NCI-H2227 treated with DMSO at 0.1 percent for 48 hours (cell line): Measurements from ENCODE around the gene TLX2.
A peak's percentile ranks its signal among the peaks of the same experiment; 100 is the strongest.

Experiments
- DNase-seq: peaks from one replicate; lab custom pipeline; 2025; lab: John Stamatoyannopoulos, UW

TLX2 gene

DNA sequence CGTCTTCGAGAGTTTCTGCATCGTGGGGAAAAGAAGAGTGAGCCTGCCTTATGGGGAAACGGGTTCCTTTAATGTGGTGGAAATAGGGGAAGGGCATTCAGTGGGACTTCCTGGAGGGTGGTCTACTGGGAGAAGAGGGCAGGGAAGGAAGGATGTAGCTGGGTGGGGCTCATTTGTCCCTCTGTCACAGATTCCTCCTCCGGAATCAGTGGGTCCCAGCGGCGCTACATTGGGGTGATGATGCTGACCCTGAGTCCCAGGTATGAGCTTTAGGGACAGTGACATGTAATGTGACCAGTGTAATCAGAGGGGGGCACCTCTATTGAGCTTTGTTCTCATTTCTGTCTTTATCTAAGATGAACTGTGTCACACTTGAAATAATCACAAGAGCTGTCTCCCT lies 17.4 kb downstream of the TLX2 start:
- no peak for DNase-seq

DNA sequence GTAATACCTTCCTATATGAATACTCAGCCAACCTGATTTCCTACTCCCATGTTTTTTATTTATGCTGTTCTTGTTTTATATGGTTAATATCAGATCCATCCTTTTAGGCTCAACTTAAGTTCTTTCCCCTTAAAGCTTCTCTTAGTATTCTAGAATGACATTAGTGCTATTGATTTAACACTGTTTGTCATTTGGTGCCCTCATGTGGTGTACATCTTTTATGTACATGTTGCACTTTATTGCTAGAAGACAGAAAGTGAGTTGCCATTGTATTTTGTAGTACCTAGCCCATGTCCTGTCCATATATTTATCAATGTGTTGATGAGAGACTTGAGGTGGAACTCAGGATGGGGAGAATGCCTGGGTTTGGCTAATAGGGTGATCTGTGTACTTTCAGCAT lies 18.0 kb downstream of the TLX2 start:
- peak; percentile 40 for DNase-seq

DNA sequence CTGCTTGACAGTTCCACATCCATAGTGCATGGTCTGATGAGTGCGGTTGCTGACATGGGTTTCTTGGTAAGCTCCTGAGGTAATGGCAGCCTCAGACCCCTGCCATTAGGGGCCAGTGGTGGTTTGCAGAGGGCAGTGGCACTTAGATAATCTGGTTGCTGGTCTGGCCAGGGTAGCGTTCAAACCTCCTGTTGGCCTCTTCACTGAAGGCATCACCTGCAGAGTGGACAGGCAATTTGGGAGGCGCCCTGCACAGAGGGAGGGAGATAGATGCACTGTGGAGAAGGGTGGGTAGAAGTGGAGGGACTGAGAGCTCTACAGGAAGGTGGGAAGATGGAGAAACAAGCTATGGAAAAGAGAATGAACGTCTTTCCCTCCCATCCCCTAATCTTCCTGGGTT lies 19.2 kb downstream of the TLX2 start:
- DNase-seq, result no peak

DNA sequence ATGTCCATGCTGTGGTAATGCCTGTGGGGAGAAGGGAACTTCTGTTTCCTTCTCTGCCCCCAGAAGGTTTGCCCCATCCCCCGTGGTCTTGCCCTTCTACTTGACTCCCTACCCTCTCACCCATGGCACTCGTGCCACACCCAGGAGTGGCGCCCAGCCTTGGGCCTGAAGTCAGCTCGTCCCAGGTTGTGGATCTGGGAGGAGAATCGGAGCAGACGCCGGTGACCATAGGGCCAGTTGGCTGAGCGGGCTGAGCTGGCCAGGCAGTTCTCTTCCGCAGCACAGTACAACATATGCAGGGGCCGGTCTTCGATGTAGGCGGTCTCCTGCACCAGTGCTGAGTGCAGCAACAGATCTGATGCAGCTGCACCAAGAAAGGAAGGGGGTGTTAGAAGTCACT lies 20.2 kb downstream of the TLX2 start:
- DNase-seq, result no peak

DNA sequence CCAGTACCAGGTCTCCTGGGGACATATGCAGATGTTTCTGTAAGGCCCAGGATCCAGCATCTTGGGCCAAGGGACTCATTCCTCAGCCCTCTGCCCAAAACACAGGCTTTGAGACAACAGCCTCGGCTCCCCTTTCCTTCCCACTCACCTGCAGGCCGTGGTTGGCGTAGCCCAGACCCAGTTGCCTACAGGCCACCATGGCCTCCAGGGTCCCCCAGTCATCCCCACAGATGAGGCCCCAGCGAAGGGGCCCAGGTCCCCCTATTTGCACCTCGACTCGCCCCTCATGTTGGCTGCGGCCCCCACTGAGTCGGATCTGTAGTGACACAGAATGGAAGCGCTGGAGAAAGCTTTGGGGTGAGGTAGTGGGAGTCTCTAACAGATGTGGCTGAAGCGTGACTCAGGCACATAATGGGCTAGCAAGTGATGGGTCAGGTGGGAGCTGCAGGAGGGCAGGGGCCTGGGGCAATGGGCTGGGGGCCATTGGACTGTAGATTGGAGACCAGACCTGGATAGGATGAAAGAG lies 21.3 kb downstream of the TLX2 start:
- DNase-seq, result no peak

DNA sequence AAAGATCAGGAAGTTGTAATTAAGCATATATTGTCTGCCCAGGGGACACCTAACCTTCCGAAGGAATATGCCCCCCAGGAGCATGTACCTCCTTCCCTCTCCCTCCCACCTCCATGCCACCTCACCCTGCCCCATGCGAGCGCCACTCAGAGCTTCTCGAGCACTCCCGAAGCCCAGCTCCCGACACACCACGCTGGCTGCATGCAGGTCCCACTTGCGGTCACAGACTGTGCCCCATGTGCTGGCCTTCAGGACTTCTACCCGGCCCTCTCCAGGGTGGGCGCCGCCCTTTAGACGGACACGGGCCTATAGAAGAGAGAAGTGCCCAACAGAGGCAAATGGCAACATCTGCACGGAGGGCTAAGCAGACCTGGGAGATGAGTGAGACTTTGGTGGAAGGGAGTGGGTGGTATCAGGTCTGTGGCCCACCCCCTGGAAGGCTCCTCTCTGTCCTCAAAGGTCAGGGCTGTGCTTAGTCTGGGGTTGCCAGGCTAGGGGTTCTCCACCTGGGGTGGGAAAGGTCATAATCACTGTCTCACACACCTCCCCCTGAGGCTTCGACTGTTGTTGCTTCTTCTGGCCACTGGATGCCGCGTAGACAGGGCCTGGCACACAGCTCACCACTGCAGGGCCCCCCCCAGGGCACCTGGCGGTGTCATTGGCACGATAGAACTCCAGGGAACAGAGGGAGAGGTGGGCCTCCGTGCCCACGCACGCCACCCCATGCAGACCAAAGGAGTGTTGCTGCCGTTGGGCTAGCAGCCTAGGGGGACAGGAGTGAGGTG lies 22.1 kb downstream of the TLX2 start:
- no peak for DNase-seq

DNA sequence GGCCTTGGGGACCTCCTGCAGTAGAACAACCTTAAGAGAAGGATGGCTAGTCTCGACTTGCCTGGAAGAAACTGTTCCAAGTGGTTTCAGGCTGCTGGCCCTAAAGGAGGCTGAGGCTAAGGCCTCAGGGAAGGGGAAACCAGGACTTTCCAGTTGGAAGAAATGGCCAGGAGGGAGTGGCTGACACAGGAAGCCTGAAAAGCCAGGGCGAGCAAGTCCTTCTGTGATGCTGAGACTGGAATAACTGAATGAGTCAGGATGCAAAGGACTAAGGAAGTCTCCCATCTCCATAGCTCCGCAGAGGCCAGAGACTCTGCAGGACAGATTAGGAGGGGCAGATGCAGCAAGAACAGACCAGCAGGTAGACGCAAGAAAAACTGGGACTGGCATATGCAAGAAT lies 22.9 kb downstream of the TLX2 start:
- no peak for DNase-seq

DNA sequence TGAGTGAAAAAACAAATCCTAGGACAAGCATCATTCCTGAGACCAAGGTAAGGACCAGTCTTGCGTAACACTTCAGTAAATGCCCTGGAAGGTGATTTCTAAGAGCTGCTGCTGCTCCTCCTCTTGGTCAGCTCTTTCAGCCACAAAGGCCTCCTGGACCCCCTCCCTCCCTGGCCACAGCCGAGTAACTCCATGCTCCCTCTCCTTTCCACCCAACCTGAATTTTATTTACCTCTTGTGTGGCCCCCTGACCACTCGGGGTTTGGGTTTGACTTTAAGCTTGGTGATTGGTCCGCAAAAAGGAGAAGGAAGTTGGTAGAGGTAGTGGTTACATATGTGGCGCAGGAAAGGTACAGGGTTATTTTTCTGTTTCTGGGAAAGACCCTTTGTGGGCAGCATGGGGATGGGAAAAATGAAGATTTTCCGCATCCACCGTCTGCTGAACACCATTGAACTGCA lies 24.7 kb downstream of the TLX2 start:
- no peak for DNase-seq

DNA sequence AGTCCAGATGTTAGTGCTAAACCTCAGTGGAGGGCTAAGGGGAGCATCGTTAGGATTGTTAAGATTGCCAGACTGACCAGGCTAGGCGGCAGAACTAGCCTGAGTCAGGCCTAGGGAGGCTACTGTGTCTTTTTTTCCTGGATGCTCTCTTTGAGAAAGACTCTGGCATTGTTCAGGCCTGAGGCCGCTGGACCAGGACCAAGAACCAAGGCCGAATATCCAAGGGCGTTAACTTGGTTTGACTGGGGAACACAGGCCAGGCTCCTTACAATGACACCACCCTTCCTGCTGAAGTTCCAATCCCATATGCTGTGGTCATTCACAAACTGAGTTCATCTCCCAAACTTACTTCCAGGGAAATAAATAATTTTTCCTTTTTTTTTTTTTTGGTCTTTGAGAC lies 26.0 kb downstream of the TLX2 start:
- DNase-seq, result no peak

DNA sequence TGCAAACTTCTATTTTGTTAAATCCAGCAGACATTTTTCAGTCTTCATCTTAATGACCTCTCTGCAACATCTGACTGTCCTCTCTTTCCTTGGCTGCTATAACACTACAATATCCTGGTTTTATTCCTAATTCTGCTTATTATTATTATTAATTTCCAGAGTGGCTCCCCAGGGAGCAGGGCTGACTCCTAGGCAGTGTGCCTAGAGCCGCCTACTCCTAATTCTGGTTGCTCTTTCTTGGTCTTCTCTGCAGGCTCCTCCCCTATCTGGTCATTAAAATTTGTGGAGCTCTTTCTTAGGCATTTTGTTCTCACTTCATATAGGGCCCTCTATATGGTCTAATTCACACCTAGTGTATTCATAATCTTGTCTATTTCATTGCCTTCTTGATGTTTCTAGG lies 28.7 kb downstream of the TLX2 start:
- no peak for DNase-seq

DNA sequence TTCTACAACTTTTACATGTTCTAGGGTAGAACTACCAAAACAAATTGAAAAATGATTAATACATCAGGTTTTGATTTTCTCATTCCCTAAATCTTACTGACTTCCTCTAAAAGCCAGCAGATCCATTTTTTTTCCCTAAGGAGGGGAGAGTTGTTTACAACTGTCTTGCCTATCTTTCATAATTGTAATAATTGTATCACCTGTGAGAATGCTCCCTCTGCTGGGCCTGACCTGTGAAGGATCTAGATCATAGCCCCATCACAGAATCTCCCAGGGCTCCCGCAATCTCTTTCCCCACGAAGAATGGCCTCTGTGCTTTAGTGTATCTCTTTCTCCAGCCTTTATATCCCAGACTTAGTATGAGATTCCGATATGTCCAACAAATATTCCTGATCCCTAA lies 30.4 kb downstream of the TLX2 start:
- DNase-seq, result no peak

DNA sequence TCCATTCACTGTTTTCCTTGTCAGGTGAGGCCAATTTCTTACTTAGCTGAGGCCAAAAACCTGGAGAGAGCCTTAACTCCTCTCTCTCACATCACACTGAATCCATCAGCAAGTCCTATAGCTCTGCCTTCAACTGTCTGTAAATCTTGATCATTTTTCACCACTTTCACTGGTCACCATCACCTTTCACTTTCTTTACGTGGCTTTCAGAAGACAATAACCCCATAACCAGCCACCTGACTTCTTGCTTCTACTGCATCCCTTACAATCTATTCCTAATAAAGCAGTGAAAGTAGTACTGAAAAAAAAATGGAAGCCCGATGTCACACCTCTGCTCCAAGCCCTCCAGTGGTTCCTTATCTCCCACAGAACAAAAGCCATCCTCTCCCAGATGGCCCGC lies 31.8 kb downstream of the TLX2 start:
- no peak for DNase-seq

DNA sequence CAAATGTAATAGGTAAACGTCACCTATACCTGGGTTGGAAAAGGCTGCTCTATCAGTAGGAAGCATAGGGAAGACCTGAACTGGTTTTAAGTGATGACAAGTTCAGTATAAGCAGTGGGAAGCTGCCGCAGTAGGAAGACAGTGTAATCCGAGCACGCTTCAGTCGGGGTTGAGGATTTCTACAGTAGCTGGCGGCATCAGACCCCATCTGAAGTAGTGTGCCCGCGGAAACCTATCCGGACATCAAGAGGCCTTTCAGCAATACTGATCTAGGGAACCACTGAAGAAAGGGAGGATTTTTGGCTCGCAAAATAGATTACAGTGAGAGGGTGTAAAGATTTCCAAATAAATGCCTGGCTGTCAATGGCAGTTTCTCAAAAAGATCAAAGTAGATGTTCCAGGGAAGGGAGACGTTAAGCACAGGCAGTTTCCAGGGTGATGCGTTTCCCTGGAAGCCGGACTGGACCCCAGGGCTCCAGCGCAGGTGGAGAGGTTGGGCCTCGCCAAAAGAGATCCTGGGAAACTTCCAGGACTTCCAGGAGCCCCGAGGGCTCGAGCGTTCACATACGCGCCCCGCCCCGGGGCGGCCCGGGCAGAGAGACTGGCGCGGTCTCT lies 34.1 kb downstream of the TLX2 start:
- peak; percentile 53 for DNase-seq

DNA sequence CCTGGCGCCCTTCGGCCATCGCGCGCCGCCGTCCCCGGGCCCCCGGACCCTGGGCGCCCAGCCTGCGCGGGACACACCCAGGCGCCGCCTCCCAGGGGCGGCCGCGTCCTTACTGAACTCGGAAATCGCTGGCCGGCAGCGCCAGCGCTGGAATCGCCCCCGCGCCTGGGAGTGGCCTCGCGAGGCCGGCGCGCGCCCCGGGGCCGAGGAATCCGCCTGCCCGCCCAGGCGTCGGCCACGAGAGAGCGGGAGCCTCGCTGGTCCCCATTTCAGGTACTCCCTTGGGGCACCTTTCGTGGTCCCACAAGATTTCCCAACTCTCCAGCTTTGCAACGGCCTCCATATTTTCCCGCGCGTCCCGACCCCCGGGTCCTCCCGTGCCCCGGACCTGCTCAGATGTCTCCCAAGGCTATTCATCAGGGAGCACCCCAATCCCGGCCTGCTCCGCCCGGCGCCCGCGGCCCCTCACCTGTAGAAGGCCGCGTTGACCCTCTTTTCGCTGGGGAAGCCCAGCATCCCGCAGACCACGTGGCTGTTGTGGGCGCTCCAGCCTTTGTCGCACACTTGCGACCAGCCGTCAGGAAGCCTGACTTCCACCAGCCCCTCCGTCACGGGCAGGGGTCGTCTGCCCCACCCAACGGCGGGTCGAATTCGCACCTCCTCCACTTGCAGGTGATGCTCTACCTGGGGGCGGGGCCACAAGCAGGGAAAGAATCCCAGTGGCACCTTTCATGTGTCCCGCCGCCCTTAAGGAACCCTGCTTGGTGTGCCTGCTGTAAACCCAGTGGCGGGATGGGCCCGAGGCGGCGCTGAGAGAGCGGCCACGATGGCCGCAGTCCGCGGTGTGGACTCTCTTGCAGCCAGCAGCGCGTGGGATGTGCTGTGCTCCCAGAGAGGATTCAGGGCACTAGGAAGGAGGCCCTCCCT lies 34.9 kb downstream of the TLX2 start:
- DNase-seq, result peak; percentile 53

DNA sequence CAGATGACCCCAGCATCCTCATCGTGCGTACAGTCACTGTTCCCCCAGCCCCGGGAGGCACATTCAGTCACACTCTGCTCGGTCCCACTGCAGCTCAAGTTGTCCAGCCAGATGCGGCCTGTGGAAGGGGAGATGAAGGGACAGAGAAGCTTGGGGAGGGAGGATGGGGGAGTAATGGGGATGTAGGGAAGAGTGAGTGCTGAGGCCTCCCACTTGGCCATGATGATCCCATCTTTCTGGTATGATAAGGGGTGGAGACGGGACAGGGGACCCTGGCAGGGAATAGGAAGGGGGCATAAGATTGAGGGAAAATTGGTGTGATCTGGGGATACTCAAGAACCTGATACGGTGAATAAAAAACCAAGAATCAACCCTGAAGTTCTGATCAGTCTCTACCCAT lies 36.0 kb downstream of the TLX2 start:
- no peak for DNase-seq

DNA sequence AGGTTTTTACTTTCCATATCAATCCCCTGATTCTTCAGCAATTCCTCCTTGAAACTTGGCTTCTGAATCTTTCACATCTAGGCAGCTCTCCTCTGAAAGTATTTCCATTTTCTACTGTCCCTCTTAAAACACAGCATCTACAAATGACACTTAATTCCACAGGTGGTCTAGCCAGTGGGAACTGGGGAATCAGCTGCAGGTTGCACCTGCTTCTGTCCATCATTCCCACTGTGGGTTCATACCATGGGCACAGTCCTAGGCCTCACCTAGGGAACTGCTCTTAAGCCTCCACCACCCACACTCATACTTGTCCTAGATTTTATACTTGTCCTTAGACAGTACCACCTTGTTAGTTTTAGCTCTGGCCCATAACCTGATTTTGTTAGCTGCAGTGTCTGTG lies 37.3 kb downstream of the TLX2 start:
- DNase-seq, result no peak

DNA sequence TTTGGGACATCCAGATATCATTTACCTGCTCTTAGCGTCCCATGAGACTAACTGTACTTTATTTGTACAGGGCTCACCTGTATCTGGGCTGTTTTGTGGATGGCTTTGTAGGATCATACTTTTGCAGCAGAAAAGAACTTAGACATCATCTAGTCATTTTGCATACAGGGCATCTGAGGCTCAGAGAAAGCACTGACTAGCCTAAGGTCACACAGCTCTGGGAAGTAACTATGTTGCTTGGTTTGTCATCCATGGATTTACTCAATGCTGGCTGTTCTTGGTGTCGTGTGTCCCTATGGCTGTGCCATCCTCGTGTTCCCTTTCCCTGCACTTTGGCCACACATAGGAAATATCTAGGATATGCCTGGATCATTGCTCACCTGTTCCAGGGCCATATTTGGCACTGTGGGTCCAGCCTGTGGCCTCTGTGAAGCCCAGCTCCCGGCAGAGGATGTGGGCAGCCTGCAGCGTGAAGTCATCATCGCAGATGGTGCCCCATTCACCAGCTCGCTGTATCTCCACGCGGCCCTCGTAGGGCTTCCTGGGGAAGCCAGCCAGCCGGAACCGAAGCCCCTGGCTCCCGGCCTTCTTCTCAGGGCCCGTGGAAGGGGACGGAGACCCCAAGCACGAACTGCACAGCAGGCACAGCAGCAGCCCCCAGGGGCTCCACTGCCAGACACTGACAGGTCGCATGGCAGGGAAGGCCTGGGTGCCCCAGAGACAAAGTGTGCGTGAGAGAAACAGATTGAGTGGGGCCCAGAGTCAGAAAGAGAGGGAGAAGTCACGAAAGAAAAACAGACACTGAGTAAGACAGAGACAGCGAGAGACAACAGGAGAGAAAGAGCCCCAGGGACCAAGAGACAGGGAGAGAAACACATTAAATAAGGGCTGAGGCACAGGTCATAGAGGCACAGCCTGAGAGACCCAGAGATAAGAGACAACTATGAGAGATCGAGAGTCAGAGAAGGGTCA lies 38.0 kb downstream of the TLX2 start:
- DNase-seq, result no peak

DNA sequence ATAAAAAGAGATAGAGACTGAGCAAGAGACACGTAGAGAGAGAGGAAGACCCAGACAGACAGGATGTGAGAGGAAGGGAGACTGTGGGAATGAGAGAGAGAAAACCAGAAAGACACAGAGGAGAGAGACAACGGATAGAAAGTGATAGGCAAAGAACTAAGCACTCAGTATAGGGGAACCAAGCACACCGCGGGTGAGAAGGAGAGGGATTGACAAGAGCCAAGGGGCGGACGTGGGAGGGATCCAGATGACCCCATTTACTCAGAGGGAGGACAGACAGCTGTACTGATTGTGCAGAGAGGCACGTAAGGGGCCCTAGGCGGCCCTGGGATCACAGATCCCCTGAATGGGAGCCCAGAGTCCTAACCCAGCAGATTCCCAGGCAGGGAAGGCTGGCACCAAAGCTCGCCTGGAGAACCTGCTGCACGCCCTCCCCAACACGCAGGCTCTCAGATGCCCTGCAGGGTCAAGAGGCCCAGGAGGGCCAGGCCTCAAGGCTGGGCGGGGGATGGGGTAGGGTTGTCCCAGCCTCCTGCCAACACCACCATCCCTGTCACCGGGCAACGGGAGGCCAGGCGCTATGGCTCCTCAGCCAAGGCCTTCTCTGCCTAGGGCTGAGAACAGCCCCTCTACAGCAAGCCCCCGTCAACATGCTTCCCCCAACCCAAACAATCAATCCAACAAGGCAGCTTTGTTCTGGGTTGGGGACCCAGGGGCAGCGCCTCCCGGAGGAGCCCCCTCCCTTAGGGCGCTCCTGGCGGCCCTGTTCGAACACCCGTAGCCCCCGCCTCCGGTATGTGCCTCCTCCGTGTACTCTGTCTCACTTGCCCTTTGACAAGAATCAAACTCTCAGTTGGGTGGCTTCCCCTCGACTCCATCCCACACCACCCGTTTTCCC lies 38.9 kb downstream of the TLX2 start:
- DNase-seq, result no peak

DNA sequence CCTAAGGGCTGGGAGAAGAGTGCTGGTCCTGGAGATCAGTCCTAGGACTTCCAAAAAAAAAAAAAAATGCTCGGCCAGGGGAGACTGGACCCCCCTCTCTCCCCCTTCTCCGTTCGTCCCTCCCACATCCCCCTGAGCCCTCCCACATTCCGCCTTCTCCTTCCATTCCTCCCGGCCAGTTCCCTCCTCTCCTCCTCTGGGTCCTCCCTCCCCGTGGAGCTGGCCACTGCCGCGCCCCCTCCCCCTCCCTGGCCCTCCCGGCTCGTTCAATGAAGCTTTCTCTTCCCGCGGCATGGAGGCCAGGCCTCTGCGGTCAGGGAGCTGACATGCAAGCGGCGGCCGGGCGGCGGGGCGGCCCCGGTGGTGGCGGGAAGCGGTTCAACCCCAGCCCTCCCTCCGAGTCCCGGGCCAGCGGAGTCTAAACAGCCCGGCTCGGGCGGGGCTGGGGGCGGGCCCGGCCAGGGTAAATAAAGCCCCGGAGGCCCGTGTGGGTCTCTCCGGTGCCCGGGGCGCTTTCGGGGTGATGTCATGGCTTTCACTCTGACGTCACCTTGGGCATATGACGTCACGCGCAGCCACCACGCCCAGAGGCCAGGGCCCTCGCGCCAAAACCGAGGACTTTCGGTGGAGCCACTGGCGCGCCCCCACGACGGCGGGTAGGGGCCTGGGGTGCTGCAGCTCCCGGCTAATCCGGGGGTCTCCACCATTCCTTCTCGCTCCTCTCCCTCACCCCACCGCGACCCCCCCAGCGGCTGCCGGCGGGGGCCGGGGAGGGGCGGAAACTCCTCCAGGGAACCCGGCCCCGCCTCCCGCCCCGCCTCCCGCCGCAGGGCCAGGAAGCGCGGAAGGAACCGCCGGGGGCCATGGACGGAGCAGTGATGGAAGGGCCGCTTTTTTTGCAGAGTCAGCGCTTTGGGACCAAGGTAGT lies 39.9 kb downstream of the TLX2 start, which contains the start of the genes DOK1 and LOXL3:
Gene DOK1, plus strand, starts transcription at position 829 of the 928 bp plus-strand sequence. Its CDS starts 35 bp downstream, at position 864.
Gene LOXL3, minus strand, starts transcription at position 51 of the 928 bp plus-strand sequence. CDS start 1,308 bp downstream, outside the sequence.
- peak; percentile 85 for DNase-seq
